ENCODE results near the gene KIF26A.

GRCh38 chr14:104138098-104138717, at the start of gene KIF26A:
- TF ChIP-seq POLR2A (IDR thresholded peaks at IDR 0.05; ENCODE audit: low read length) (no peak), GATA1 (IDR thresholded peaks at IDR 0.05; ENCODE audit: low read depth, low read length) (no peak)
